Fibroblast of skin of abdomen (primary cell): ENCODE measurements around the gene ANKH.

ENCODE experiments used
- DNase-seq: peaks from one replicate; pipeline ENCODE4 v3.0.0-alpha.2; 2013

The ANKH gene

GRCh38 chr5:14659821-14660607 lies 211.6 kb downstream of the ANKH start:
- peak; percentile 56 for DNase-seq

DNA sequence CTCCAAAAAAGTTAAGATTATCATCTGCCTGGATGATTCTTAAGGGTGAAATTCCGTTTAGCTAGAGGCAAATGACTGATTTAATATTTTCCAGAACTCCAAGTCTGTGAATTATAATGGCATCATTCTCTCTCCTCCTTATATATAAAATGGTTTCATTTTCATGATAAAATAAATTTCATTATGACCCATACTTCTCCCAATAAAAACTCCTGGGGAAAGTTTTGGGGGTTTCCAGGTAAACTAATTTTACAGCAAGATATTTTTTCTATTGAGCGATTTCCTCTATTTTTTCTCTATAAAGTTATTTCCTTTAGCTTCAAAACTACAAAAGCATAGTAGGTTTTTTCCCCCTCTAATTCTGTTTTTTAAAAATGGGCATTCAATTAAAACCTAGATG lies 214.7 kb downstream of the ANKH start:
- DNase-seq = no peak

- no peak for DNase-seq
Measured at GRCh38 chr5:14655146-14655741, 216.3 kb downstream of the ANKH start.
